ENCODE measurements around the gene PFKFB3.

PFKFB3 gene

GRCh38 chr10:6225263-6225814 lies 22.6 kb downstream of the PFKFB3 start:
- H3K27ac ChIP-seq = peak overlapping the region; percentile 1; the same call in 1 of the 2 replicates
- CTCF ChIA-PET = interaction anchor here (0.6 kb wide), 1 partner anchor 51 kb away, joined by 3 read pairs; no protein-coding TSS in a partner anchor
- DNase-seq (ENCODE audit: low spot score) = no peak
- POLR2A ChIA-PET (ENCODE audit: low non-redundant PET) = no interaction called here
- TF ChIP-seq CTCF (conservative IDR thresholded peaks at IDR 0.05; ENCODE audit: low read depth) = no peak

GRCh38 chr10:6226216-6226615 lies 23.5 kb downstream of the PFKFB3 start:
- ChIA-PET CTCF (no interaction called here), POLR2A (ENCODE audit: low non-redundant PET) (no interaction called here)
- no peak for TF ChIP-seq CTCF (conservative IDR thresholded peaks at IDR 0.05; ENCODE audit: low read depth)
- DNase-seq (ENCODE audit: low spot score) = no peak
- peak overlapping the region; percentile 8; the same call in 1 of the 2 replicates for H3K27ac ChIP-seq

- peak overlapping the region; percentile 32; the same call in 1 of the 2 replicates for H3K27ac ChIP-seq
- POLR2A ChIA-PET (ENCODE audit: low non-redundant PET) = no interaction called here
- CTCF ChIA-PET = interaction anchor here (0.6 kb wide), 2 partner anchors 8 to 445 kb away, joined by 4 to 5 read pairs; no protein-coding TSS in a partner anchor
- TF ChIP-seq CTCF (conservative IDR thresholded peaks at IDR 0.05; ENCODE audit: low read depth) = no peak
- no peak for DNase-seq (ENCODE audit: low spot score)
These were observed 24.6 kb downstream of the PFKFB3 start for GRCh38 chr10:6227346-6227745.

- CTCF ChIA-PET = interaction anchor here (0.6 kb wide), 2 partner anchors 41 to 444 kb away, joined by 3 to 4 read pairs; no protein-coding TSS in a partner anchor
- no peak for TF ChIP-seq CTCF (conservative IDR thresholded peaks at IDR 0.05; ENCODE audit: low read depth)
These were observed 25.3 kb downstream of the PFKFB3 start for GRCh38 chr10:6228010-6228511.

GRCh38 chr10:6228647-6229046 lies 25.9 kb downstream of the PFKFB3 start:
- ChIA-PET CTCF (interaction anchor here (0.6 kb wide), 1 partner anchor 41 kb away, joined by 3 read pairs; no protein-coding TSS in a partner anchor), POLR2A (ENCODE audit: low non-redundant PET) (no interaction called here)
- no peak for TF ChIP-seq CTCF (conservative IDR thresholded peaks at IDR 0.05; ENCODE audit: low read depth)
- H3K27ac ChIP-seq = peak overlapping the region; percentile 32; the same call in 1 of the 2 replicates
- DNase-seq (ENCODE audit: low spot score) = no peak

More at GRCh38 chr10:6228010-6228511, 25.3 kb downstream of the PFKFB3 start:
- peak overlapping the region; percentile 32; the same call in 1 of the 2 replicates for H3K27ac ChIP-seq
- no peak for DNase-seq (ENCODE audit: low spot score)
- POLR2A ChIA-PET (ENCODE audit: low non-redundant PET) = no interaction called here

GRCh38 chr10:6229290-6229689 lies 26.6 kb downstream of the PFKFB3 start:
- H3K27ac ChIP-seq = peak overlapping the region; percentile 32; the same call in 1 of the 2 replicates
- ChIA-PET CTCF (no interaction called here), POLR2A (ENCODE audit: low non-redundant PET) (no interaction called here)
- TF ChIP-seq CTCF (conservative IDR thresholded peaks at IDR 0.05; ENCODE audit: low read depth) = no peak
- DNase-seq (ENCODE audit: low spot score) = no peak
